ENCODE data around the gene TPPP2. TPM values are rescaled to one million over a fixed set of nuclear protein-coding genes. Genes with fewer than 3 reads are reported as not detected.

Gene TPPP2
- total and polyA plus RNA-seq, 9 of the 15 experiments (the other 6 are each of a cell fraction or from before 2014, with no cell fraction given): 0.18 TPM; not detected in 8

DNA sequence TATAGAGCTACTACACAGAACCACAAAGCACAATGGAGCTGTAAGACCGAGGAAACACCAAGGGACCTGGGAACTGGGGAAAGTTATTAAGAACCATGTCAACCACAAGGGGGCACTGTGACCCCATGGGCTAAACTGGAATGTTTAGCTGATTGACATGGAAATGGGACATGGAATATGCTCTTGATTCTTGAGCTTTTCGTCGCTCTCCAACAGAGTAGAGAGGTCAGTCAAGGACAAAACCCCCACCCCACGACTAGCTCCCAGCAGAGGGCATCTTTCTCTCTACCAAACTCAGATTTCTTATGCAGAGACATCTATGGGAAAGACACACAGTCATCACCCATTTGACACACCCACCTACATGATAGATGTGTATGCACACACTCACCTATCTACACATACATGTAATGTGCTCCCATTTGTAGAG, 15.2 kb upstream of the TPPP2 start (continued):
- no peak for TF ChIP-seq PPARD (CRISPR knock-in tag; IDR thresholded peaks at IDR 0.05)
- TF ChIP-seq MCM3 (IDR thresholded peaks at IDR 0.05): no peak
- no peak for TF ChIP-seq ZZZ3 (IDR thresholded peaks at IDR 0.05)
- no peak for TF ChIP-seq BHLHE40 (IDR thresholded peaks at IDR 0.05; ENCODE audit: low read length)
- TF ChIP-seq, protein P1, sequence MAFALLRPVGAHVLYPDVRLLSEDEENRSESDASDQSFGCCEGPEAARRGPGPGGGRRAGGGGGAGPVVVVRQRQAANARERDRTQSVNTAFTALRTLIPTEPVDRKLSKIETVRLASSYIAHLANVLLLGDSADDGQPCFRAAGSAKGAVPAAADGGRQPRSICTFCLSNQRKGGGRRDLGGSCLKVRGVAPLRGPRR (CRISPR knock-in tag; IDR thresholded peaks at IDR 0.05): no peak
- no peak for TF ChIP-seq TGIF2 (CRISPR knock-in tag; IDR thresholded peaks at IDR 0.05)
- no peak for TF ChIP-seq MIER1 (IDR thresholded peaks at IDR 0.05; ENCODE audit: low read depth)
- TF ChIP-seq ZNF57 (CRISPR knock-in tag; IDR thresholded peaks at IDR 0.05): no peak
- no peak for TF ChIP-seq ZBTB7A (IDR thresholded peaks at IDR 0.05; ENCODE audit: borderline replicate concordance, control insufficient read depth, low read depth, low read length)
- TF ChIP-seq ASH1L (IDR thresholded peaks at IDR 0.05; ENCODE audit: borderline replicate concordance, low read depth, partially characterized antibody): no peak
- no peak for TF ChIP-seq E2F4 (CRISPR knock-in tag; IDR thresholded peaks at IDR 0.05; ENCODE audit: low read depth)
- TF ChIP-seq NR2C2 (CRISPR knock-in tag; IDR thresholded peaks at IDR 0.05): no peak
- TF ChIP-seq NR2C2 (tag; IDR thresholded peaks at IDR 0.05): no peak
- TF ChIP-seq CHCHD3 (CRISPR knock-in tag; IDR thresholded peaks at IDR 0.05): no peak
- no peak for TF ChIP-seq ZNF347 (CRISPR knock-in tag; IDR thresholded peaks at IDR 0.05; ENCODE audit: low read depth)
- TF ChIP-seq ZNF23 (CRISPR knock-in tag; IDR thresholded peaks at IDR 0.05): no peak
- TF ChIP-seq GATAD2B (IDR thresholded peaks at IDR 0.05; ENCODE audit: borderline replicate concordance): no peak
- TF ChIP-seq THRAP3 (IDR thresholded peaks at IDR 0.05; ENCODE audit: borderline replicate concordance): no peak
- no peak for TF ChIP-seq ZNF143 (CRISPR knock-in tag; IDR thresholded peaks at IDR 0.05)
- TF ChIP-seq STAG1 (CRISPR knock-in tag; IDR thresholded peaks at IDR 0.05; ENCODE audit: borderline replicate concordance): no peak; the same call in 1 of the 2 replicates
- no peak for TF ChIP-seq ZNF444 (CRISPR knock-in tag; IDR thresholded peaks at IDR 0.05)
- no peak for TF ChIP-seq HES1 (IDR thresholded peaks at IDR 0.05; ENCODE audit: low read depth)
- no peak for TF ChIP-seq SNRNP70 (optimal IDR thresholded peaks at IDR 0.05; ENCODE audit: low read depth, low read length)
- TF ChIP-seq JUND (IDR thresholded peaks at IDR 0.05; ENCODE audit: borderline replicate concordance, low read depth, low read length): peak; percentile 33; the same call in 1 of the 2 replicates
- TF ChIP-seq JUND (tag; IDR thresholded peaks at IDR 0.05; ENCODE audit: borderline replicate concordance, low read depth, low read length): no peak
- TF ChIP-seq U2AF1 (optimal IDR thresholded peaks at IDR 0.05; ENCODE audit: low read depth, low read length): no peak
- TF ChIP-seq GABPB1 (CRISPR knock-in tag; IDR thresholded peaks at IDR 0.05): no peak
- no peak for TF ChIP-seq SP2 (IDR thresholded peaks at IDR 0.05; ENCODE audit: extremely low read depth, low read depth, low read length, poor library complexity, severe bottlenecking)
- no peak for TF ChIP-seq ZNF133 (CRISPR knock-in tag; IDR thresholded peaks at IDR 0.05)

Measured in K562 (cell line).